ENCODE results near the gene TTLL4.
"Not testable (repeated sequence)": the region's sequence is repeated elsewhere in the genome, so short reads cannot be mapped to it uniquely, and the experiment has no call there.

The TTLL4 gene

DNA sequence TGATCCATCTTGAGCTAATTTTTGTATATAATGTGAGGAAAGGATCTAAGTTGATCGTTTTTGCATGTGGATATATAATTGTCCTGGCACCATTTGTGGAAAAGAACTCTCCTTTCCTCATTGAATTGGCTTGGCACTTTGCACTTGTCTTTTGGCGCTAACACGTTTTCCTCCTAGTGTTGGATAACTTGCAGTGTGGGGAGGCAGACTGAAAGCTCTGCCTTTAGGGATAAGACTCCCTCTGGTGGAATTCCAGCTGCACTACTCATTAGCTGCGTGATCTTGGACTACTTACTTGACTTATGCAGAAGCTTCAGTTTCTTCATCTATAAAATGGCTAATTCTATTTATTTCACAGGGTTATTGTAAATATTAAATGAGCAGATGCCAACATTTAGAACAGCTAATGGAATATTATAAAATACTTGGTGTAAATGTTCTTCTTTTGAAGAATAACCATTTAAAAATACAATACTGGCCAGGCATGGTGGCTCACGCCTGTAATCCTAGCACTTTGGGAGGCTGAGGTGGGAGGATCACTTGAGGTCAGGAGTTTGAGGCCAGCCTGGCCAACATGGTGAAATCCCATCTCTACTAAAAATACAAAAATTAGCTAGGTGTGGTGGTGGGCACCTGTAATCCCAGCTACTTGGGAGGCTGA is 23.1 kb upstream of the TTLL4 start:
- not testable (repeated sequence) for H3K4me3 ChIP-seq (ENCODE audit: low read depth, low read length); H3K27ac ChIP-seq (ENCODE audit: low read depth, low read length); H2AFZ ChIP-seq (ENCODE audit: low read length, unreplicated experiment); H3K79me2 ChIP-seq (ENCODE audit: control insufficient read depth, insufficient read depth, low read length, unreplicated experiment); H3K36me3 ChIP-seq (ENCODE audit: insufficient read depth, low read length); H3K27me3 ChIP-seq (ENCODE audit: insufficient read depth, low read length); H3K4me1 ChIP-seq (ENCODE audit: control insufficient read depth, insufficient read depth, low read length, unreplicated experiment)

DNA sequence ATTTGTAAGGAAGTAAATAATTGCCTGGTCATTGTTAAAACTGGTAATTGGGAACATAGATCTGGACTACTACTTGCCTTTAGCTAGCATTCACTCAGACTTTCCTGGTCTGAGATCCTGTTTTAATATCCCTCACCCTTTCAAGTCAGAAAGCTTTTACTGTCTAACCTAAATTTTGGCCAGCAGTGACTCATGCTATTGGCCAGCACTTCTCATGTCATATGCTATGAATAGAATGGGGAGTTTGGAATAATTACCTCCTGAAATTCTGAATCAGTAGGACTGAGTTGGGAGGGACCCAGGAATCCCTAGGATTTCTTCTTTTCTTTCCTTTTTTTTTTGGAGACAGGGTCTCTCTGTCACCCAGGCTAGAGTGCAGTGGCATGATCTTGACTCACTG is 19.4 kb upstream of the TTLL4 start:
- Histone ChIP-seq H3K4me3 (ENCODE audit: low read depth, low read length) (no peak overlapping the region), H3K4me1 (ENCODE audit: control insufficient read depth, insufficient read depth, low read length, unreplicated experiment) (peaks cover 7% of the 10 kb centered on the region), H2AFZ (ENCODE audit: low read length, unreplicated experiment) (no peak overlapping the region), H3K27ac (ENCODE audit: low read depth, low read length) (no peak overlapping the region), H3K27me3 (ENCODE audit: insufficient read depth, low read length) (no peaks in the 10 kb centered on the region), H3K36me3 (ENCODE audit: insufficient read depth, low read length) (no peaks in the 10 kb centered on the region), H3K79me2 (ENCODE audit: control insufficient read depth, insufficient read depth, low read length, unreplicated experiment) (no peaks in the 10 kb centered on the region)

DNA sequence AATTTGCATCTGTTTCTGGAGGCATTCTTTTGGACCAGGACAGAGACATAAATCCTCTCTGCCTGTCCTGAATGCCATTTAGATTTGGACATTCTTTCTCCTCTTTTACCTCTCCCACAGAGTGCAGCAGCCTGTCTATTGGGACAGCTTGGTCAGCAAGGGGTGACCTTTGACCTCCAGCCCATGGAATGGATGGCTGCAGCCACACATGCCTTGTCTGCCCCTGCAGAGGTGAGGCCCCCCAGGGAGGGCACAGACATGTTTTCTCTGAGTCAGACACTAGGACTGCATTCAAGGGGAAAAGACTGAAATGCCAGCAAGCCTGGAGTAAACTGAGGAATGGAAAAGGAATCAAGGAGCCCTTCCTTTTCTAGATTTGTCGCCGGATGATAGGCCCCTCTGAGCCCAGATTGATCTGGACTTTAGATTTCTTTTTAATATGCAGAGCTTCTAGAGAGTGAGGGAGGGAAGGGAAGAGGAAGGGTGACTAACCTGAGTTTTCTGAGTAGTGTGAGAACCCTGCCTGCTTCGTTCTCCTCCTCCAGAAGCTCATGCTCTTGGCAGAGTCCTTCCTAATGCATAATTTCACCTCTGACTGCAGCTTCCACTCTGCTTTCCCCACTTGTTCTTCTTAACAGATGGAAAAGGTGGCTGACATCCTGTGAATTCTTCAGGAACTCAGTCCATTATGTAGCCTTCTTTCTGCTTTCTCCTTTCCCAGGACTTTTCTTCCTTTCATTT is 16.1 kb upstream of the TTLL4 start:
- no peaks in the 10 kb centered on the region for H3K27me3 ChIP-seq (ENCODE audit: insufficient read depth, low read length)
- H3K27ac ChIP-seq (ENCODE audit: low read depth, low read length), result no peak overlapping the region
- no peaks in the 10 kb centered on the region for H3K79me2 ChIP-seq (ENCODE audit: control insufficient read depth, insufficient read depth, low read length, unreplicated experiment)
- H3K4me3 ChIP-seq (ENCODE audit: low read depth, low read length), result no peak overlapping the region
- no peaks in the 10 kb centered on the region for H3K36me3 ChIP-seq (ENCODE audit: insufficient read depth, low read length)
- no peak overlapping the region for H2AFZ ChIP-seq (ENCODE audit: low read length, unreplicated experiment)
- H3K4me1 ChIP-seq (ENCODE audit: control insufficient read depth, insufficient read depth, low read length, unreplicated experiment), result peaks cover 7% of the 10 kb centered on the region

DNA sequence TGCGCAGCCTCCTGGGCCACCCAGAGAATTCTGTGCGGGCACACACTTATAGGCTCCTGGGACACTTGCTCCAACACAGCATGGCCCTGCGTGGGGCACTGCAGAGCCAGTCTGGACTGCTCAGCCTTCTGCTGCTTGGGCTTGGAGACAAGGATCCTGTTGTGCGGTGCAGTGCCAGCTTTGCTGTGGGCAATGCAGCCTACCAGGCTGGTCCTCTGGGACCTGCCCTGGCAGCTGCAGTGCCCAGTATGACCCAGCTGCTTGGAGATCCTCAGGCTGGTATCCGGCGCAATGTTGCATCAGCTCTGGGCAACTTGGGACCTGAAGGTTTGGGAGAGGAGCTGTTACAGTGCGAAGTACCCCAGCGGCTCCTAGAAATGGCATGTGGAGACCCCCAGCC is 11.8 kb upstream of the TTLL4 start:
- H3K4me1 ChIP-seq (ENCODE audit: control insufficient read depth, insufficient read depth, low read length, unreplicated experiment), result no peaks in the 10 kb centered on the region
- H3K27ac ChIP-seq (ENCODE audit: low read depth, low read length), result no peak overlapping the region
- H3K36me3 ChIP-seq (ENCODE audit: insufficient read depth, low read length), result peaks cover 8% of the 10 kb centered on the region; the same call in 1 of the 2 replicates

DNA sequence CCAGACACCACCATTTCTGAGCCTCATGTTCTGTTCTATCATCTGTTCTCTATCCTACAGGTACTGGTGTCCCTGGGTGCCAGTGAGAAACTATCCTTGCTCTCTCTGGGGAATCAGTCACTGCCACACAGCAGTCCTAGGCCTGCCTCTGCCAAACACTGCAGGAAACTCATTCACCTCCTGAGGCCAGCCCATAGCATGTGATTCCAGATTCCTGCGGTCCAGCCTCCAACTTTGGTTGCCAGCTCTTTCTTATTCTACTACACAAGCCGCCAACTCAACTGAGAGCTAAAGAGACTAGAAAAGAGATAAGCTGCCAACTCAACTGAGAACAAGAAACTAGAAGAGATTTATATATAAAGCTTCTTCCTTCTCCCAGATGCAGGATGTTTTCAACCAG is 8.8 kb upstream of the TTLL4 start:
- no peak overlapping the region for H3K27ac ChIP-seq (ENCODE audit: low read depth, low read length)
- H2AFZ ChIP-seq (ENCODE audit: low read length, unreplicated experiment), result no peak overlapping the region
- H3K36me3 ChIP-seq (ENCODE audit: insufficient read depth, low read length), result peaks cover 8% of the 10 kb centered on the region; the same call in 1 of the 2 replicates
- no peaks in the 10 kb centered on the region for H3K27me3 ChIP-seq (ENCODE audit: insufficient read depth, low read length)
- H3K4me1 ChIP-seq (ENCODE audit: control insufficient read depth, insufficient read depth, low read length, unreplicated experiment), result no peaks in the 10 kb centered on the region
- H3K79me2 ChIP-seq (ENCODE audit: control insufficient read depth, insufficient read depth, low read length, unreplicated experiment), result no peaks in the 10 kb centered on the region
- H3K4me3 ChIP-seq (ENCODE audit: low read depth, low read length), result no peak overlapping the region

More for the DNA sequence above, 11.8 kb upstream of the TTLL4 start:
- H2AFZ ChIP-seq (ENCODE audit: low read length, unreplicated experiment), result no peak overlapping the region
- no peak overlapping the region for H3K4me3 ChIP-seq (ENCODE audit: low read depth, low read length)
- H3K27me3 ChIP-seq (ENCODE audit: insufficient read depth, low read length), result no peaks in the 10 kb centered on the region
- H3K79me2 ChIP-seq (ENCODE audit: control insufficient read depth, insufficient read depth, low read length, unreplicated experiment), result no peaks in the 10 kb centered on the region

DNA sequence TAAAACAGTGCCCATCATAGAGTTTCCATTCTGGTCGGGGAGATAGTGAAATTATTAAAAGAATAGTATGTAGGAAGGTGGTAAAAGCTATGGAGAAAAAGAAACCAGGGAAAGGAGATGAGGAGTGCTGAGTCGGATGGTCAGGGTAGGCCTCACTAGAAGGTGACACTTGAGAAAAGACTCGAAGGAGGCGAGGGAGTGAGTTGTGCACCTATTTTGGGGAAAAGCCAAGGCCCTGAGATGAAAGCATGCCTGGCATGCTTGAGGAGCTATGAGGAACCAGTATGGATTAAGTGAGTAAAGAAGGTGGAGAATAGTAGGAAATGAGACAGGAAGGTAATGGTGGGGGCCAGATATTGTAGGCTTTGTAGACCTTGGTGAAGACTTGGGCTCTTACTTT is 7.3 kb upstream of the TTLL4 start:
- H3K27me3 ChIP-seq (ENCODE audit: insufficient read depth, low read length), result no peaks in the 10 kb centered on the region
- H3K36me3 ChIP-seq (ENCODE audit: insufficient read depth, low read length), result peaks cover 8% of the 10 kb centered on the region; the same call in 1 of the 2 replicates
- H3K27ac ChIP-seq (ENCODE audit: low read depth, low read length), result no peak overlapping the region
- H3K4me3 ChIP-seq (ENCODE audit: low read depth, low read length), result no peak overlapping the region
- no peaks in the 10 kb centered on the region for H3K4me1 ChIP-seq (ENCODE audit: control insufficient read depth, insufficient read depth, low read length, unreplicated experiment)
- H3K79me2 ChIP-seq (ENCODE audit: control insufficient read depth, insufficient read depth, low read length, unreplicated experiment), result no peaks in the 10 kb centered on the region
- no peak overlapping the region for H2AFZ ChIP-seq (ENCODE audit: low read length, unreplicated experiment)

DNA sequence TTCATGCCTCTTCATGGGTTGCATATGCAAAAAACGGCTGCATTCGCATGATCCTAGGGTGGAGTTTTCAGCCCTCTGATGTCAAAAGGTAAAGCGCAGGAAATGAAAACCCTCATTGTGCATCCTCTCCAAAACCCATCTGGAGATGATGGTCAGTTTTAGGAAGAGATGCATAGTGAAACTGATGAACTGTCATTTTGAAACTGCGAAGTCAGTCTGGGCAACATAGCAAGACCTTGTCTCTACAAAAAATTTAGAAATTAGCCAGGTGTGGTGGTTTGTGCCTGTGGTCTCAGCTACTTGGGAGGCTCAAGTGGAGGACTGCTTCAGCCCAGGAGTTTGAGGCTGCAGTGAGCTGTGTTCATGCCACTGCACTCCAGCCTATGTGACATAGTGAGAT is 2.5 kb upstream of the TTLL4 start:
- Histone ChIP-seq H3K79me2 (ENCODE audit: control insufficient read depth, insufficient read depth, low read length, unreplicated experiment) (peaks cover 20% of the 10 kb centered on the region), H3K27me3 (ENCODE audit: insufficient read depth, low read length) (no peaks in the 10 kb centered on the region), H3K4me3 (ENCODE audit: low read depth, low read length) (no peak overlapping the region), H3K27ac (ENCODE audit: low read depth, low read length) (no peak overlapping the region), H3K4me1 (ENCODE audit: control insufficient read depth, insufficient read depth, low read length, unreplicated experiment) (peaks cover 7% of the 10 kb centered on the region), H2AFZ (ENCODE audit: low read length, unreplicated experiment) (no peak overlapping the region), H3K36me3 (ENCODE audit: insufficient read depth, low read length) (no peaks in the 10 kb centered on the region)

DNA sequence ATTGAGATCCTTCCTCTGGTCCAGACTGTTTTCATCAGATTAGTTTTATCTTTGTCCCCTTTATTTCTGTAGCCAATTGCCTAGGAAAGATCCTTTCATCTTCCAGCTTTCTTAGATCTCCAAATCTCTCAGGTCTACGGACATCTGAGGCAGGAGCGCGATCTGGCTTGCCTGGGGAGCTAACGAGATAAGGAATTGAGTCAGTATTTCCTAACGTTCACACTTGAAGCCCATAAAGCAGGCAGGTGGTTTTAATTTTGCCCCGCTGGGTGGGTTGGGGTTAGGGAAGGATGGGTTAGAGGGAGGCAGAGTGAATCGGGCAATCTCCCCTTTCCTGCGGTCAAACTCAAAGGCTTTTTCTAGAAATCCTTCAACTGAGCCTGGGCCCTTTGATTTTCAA is 727 bp upstream of the TTLL4 start:
- Histone ChIP-seq H3K27ac (ENCODE audit: low read depth, low read length) (no peak overlapping the region), H3K27me3 (ENCODE audit: insufficient read depth, low read length) (no peaks in the 10 kb centered on the region), H3K36me3 (ENCODE audit: insufficient read depth, low read length) (no peaks in the 10 kb centered on the region), H3K4me3 (ENCODE audit: low read depth, low read length) (peak overlapping the region; percentile 90; the same call in 1 of the 2 replicates), H3K4me1 (ENCODE audit: control insufficient read depth, insufficient read depth, low read length, unreplicated experiment) (peaks cover 7% of the 10 kb centered on the region), H2AFZ (ENCODE audit: low read length, unreplicated experiment) (peak overlapping the region; percentile 70), H3K79me2 (ENCODE audit: control insufficient read depth, insufficient read depth, low read length, unreplicated experiment) (peaks cover 36% of the 10 kb centered on the region)

DNA sequence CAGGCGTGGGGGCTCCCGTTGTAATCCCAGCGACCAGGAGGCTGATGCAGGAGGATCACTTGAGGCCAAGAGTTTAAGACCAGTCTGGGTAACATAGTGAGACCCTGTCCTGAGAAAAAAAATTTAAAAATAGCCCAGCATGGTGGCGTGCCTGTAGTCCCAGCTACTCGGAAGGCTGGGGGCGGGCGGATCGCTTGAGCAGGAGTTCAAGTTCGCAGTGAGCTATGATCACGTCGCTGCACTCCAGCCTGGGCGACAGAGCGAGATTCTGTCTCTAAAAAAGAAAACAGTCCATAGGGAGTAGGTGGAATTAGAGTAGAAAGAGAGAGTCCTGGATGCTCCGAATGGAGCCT is 325 bp upstream of the TTLL4 start:
- Histone ChIP-seq H3K27me3 (ENCODE audit: insufficient read depth, low read length) (no peaks in the 10 kb centered on the region), H3K27ac (ENCODE audit: low read depth, low read length) (no peak overlapping the region), H3K79me2 (ENCODE audit: control insufficient read depth, insufficient read depth, low read length, unreplicated experiment) (peaks cover 40% of the 10 kb centered on the region), H3K4me3 (ENCODE audit: low read depth, low read length) (peak overlapping the region; percentile 90), H3K36me3 (ENCODE audit: insufficient read depth, low read length) (no peaks in the 10 kb centered on the region), H3K4me1 (ENCODE audit: control insufficient read depth, insufficient read depth, low read length, unreplicated experiment) (peaks cover 10% of the 10 kb centered on the region), H2AFZ (ENCODE audit: low read length, unreplicated experiment) (peak overlapping the region; percentile 70)

DNA sequence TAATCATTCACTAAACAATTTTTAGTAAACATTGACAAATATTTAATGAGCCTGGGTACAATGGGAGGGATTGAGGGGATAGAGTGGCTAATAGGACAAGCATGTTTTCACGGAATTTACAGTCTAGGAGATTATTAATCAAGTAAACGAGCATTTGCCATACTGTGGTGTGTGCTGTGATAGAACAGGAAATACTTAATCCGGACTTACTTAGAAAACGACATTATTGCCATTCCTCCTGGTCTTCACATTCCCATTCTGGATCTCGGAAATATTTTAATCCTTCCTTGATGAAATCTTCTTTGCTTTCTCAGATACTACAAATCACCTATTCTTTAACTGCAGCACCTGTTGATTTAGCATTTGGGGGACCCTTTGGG is 905 bp downstream of the TTLL4 start:
- H3K36me3 ChIP-seq (ENCODE audit: insufficient read depth, low read length), result no peaks in the 10 kb centered on the region
- H3K4me1 ChIP-seq (ENCODE audit: control insufficient read depth, insufficient read depth, low read length, unreplicated experiment), result peaks cover 14% of the 10 kb centered on the region
- peak overlapping the region; percentile 65 for H2AFZ ChIP-seq (ENCODE audit: low read length, unreplicated experiment)
- H3K27me3 ChIP-seq (ENCODE audit: insufficient read depth, low read length), result no peaks in the 10 kb centered on the region
- H3K27ac ChIP-seq (ENCODE audit: low read depth, low read length), result peak overlapping the region; percentile 75
- H3K79me2 ChIP-seq (ENCODE audit: control insufficient read depth, insufficient read depth, low read length, unreplicated experiment), result peaks cover 46% of the 10 kb centered on the region
- H3K4me3 ChIP-seq (ENCODE audit: low read depth, low read length), result peak overlapping the region; percentile 90

DNA sequence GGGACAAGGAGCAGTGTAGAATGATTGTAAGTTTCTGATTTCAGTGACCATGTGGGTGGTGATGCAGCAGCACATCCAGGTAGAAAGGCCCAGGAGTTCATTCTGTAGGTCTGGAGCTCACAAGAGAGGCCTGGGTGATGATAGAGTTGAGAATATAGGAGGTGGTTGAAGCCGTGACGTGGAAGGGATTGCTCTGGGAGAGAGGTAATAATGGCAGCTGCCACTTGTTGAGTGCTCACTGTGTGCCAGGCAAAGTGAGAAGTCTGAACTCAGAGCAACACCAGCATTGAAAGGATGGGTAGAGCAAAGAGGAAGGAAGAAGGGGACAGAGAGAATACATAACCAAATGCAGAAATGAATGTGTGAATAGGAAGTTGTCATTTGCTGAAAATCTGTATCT is 3.3 kb downstream of the TTLL4 start:
- Histone ChIP-seq H3K27me3 (ENCODE audit: insufficient read depth, low read length) (no peaks in the 10 kb centered on the region), H3K36me3 (ENCODE audit: insufficient read depth, low read length) (no peaks in the 10 kb centered on the region), H2AFZ (ENCODE audit: low read length, unreplicated experiment) (no peak overlapping the region), H3K4me1 (ENCODE audit: control insufficient read depth, insufficient read depth, low read length, unreplicated experiment) (peaks cover 24% of the 10 kb centered on the region), H3K27ac (ENCODE audit: low read depth, low read length) (no peak overlapping the region), H3K79me2 (ENCODE audit: control insufficient read depth, insufficient read depth, low read length, unreplicated experiment) (peaks cover 62% of the 10 kb centered on the region), H3K4me3 (ENCODE audit: low read depth, low read length) (no peak overlapping the region)

Data from ACC112 (cell line).